Effector CD4-positive, alpha-beta T cell (primary cell): Measurements from ENCODE around the gene KIF26B.

Experiments used
- DNase-seq: peaks from one replicate; pipeline ENCODE4 v3.0.0-alpha.2; 2020

The KIF26B gene

GRCh38 chr1:245363461-245364200 lies 208.8 kb downstream of the KIF26B start:
- no peak for DNase-seq

- no peak for DNase-seq
Measured at GRCh38 chr1:245365095-245366020, 210.6 kb downstream of the KIF26B start.

- no peak for DNase-seq
Measured at GRCh38 chr1:245366886-245367285, 212.1 kb downstream of the KIF26B start.

DNA sequence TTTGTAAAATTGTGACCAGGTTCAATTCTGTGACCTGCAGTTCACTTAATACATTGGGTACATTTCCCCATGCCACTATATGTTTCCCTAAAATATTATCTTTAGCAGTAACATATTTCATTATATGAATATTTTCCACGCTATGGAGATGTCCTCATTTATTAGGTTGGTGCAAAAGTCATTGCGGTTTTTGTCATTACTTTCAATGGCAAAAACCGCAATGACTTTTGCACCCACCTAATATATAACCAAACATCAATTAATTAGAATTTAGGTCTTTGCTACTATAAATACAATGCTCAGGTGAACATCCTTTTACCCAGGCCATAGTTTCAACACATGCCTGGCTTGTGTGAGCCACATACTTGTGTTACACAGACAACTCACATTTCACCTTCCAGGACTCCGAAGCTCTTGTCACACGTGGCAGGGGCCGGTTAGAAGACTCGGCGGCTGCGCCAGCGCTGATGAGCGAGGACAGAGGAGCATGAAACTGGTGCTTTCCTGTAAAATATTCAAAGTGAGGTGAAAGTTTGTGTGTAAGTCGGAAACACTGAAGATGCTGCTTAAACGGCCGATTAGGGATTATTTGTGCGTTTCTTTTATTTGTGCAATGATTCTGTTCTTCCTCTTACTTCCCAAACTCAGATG lies 215.5 kb downstream of the KIF26B start:
- DNase-seq, result no peak

- no peak for DNase-seq
Measured at GRCh38 chr1:245370905-245371581, 216.3 kb downstream of the KIF26B start.

GRCh38 chr1:245373131-245373530 lies 218.3 kb downstream of the KIF26B start:
- no peak for DNase-seq

DNA sequence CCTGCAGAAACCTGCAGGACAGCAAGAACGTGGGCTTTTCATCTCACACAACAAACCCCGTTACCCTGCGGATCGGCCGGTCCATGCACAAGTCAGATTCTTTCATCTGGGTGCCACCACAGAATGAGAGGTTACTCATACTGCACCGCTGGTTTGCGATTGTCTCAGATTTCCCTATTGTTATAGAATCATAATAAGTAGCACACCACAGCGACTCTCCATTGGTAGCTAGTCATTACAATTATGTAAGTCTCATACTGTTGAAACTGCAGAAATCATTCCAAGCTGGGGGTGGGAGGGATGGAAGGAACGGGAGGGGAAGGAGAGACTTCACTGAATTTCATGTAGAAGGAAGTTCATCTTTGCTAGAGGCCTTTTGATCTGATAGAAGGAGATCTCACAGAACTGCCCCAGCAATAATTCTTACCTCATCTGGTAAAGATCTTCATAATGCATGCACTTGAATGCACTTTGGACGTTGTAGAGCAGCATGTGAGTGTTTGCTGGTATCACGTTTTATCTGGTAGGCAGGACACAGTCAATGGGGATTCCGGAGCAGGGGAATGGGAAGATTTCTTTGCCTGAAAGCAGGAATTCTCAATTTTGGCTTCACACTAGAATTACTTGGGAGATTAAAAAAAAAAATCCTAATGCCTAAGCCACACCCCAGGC lies 221.1 kb downstream of the KIF26B start:
- no peak for DNase-seq

DNA sequence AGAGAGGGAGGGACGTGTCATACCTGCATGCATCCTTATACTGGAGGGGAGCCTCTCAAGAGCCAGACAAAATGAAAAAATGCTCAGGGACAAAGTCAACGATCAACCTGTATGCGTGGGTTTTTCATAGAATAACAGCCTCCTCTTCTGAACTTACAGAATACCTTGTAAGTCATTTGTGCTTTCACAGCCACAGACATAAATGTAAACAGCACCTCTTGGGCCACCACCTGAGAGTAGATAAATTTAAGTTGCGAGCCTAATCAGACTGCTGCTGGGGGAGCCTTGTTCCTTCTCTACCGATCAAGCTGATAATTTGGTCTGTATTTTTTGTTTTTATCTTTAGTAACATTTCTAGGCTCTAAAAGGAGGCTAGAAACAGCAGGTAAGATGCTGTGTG lies 223.1 kb downstream of the KIF26B start:
- no peak for DNase-seq

- DNase-seq, result no peak
Measured at GRCh38 chr1:245378311-245378722, 223.5 kb downstream of the KIF26B start.

- no peak for DNase-seq
Measured at GRCh38 chr1:245378745-245379144, 224.0 kb downstream of the KIF26B start.

- no peak for DNase-seq
Measured at GRCh38 chr1:245380790-245381535, 226.2 kb downstream of the KIF26B start.

GRCh38 chr1:245382981-245383380 lies 228.2 kb downstream of the KIF26B start:
- no peak for DNase-seq

- DNase-seq, result no peak
Measured at GRCh38 chr1:245383396-245384330, 228.9 kb downstream of the KIF26B start.

GRCh38 chr1:245386297-245386971 lies 231.6 kb downstream of the KIF26B start:
- DNase-seq, result no peak

GRCh38 chr1:245388687-245389086 lies 233.9 kb downstream of the KIF26B start:
- no peak for DNase-seq

DNA sequence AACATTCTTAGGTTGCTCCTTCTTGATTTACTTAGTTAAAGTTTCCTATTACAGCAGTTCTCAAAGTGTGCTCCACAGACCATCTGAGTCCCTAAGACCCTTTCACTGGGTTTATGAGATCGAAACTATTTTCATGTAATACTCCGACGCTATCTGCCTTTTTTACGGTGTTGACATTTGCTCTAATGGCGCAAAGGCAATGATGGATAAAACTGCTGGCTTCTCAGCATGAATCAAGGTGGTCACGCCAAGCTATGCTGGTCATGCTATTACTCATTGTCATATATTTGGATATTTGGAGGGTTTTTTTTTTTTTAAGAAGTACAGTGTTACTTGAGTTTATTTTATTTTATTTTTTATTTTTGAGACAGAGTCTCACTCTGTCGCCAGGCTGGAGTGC lies 235.1 kb downstream of the KIF26B start:
- DNase-seq, result no peak

DNA sequence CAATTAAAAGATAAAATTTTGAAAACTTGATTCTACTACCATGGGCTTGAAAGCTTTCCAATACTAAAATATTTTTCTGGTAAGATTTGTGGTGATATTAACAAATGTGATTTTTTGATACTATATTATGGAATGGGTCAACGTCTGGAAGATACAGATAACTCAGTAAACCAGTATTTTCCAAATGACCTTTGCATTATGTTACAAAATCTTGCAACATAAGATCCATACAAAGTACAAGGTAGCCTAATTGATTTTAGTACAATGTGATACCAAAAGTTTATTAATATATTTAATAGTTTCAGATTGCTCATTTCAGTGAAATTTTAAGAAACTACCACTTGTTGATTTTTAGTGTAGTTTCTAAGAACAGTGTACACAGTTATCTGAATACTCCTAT lies 236.2 kb downstream of the KIF26B start:
- no peak for DNase-seq

DNA sequence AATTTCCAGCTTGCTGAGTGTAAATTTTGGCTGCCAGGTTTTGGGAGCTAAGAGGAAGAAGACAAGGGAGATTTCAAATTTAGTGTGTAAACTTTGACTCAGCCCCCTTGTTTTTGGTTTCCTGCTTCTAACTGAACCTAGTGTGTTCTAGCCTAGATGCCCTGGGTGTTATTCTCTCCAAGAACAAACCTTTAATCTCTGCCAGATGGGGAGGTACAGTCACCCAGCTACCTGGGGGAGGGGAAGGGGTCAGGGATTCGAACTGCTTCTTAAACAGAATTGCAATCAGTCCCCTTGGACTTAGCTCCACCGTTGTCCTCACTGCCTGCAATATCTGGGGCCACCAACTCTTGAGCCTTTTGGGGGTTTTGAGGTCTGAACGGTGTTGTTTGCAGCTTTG lies 238.9 kb downstream of the KIF26B start:
- DNase-seq, result no peak

DNA sequence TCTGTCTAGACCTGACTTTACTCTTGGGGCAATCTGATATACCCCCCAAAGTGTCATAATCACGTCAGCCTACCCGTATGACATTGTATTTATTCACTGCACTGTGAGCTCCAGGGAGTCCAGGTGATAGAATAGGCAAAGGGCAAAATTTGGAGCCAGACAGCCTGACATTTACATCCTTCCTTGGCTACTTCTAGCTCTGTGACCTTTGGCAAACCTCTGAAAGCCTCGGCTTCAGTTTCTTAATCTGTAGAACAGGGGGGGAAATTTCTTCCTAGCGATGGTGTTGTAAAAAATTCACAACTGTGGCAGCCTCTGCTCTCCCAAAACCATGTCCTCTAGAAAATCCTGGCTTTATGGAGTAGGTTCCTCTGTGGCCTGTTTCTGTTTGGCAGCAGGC lies 240.9 kb downstream of the KIF26B start:
- DNase-seq, result no peak

DNA sequence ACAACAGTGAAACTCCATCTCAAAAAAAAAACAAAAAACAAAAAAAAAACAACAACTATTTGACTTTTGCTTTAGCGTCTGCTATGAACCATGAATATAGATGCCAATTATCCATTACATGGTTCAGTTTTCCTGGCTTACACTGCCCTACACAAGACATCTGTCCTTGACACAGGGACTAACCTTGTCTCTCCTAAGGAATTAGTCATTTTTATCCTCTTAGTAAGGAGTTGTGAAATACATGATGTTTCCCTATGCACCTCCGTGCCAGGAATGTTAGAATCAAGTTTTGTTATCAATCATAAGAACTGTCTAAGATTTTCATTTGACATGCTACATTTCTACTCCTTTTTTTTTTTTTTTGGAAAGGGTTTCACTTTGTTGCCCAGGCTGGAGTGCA lies 241.8 kb downstream of the KIF26B start:
- DNase-seq, result no peak
